ENCODE results near the gene ALX3.
A peak's percentile ranks its signal among the peaks of the same experiment; 100 is the strongest.

The ALX3 gene

DNA sequence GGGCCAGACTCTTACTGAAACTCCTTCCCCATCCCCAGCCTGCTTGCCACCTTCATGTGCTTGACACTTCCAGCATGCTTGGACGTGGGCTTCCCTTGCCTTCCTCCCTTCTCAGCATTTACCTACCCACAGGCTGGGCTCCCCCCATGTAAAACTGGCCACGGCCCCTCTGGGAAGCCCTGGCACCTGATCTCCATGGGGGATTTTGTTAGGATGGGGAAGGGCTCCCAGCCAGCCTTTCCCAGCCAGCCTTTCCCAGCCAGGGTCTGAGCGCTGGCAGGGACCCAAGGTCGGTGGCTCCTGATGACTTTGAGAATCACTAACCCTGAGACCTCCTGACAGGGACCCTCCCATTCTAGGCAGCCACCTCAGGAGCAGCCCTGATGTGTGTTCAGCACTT, 6.7 kb downstream of the ALX3 start:
- DNase-seq, result no peak

DNA sequence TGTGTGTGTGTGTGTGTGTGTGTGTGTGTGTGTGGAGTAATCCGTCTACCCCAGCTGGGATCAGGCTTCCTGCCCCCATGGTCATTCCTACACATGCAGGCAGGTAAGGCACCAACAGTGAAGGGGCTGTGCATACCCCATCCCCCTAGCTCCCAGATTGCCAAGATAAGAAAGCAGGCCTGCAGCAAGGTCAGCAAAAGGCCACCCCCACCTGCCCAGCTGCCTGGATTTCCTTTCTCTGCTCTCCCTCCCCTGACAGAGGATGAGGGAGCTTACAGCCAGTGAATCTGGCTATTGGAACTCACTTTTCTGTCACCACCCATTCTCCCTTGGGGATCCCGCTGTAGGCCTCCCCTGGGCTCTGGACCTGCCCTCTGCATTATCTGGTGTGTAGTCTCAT, 7.9 kb downstream of the ALX3 start:
- no peak for DNase-seq

DNA sequence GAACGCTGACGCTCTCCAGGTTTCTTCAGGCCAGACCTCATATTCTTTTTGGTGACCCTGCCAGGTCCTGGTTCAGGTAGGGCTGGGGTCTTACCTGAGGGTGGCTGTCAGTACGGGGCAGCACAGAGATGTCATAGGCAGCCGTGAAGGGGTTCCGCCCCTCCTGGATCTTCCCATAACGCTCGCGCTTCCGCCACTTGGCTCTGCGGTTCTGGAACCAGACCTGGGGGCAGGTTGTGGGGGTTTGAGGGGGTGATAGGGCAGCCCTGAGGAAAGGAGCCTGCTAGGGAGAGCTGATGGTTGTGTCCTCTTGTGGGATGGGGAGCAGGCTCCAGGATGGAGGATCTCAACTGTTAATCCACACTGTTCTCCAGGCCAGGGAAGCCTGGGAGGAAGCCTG, 9.1 kb downstream of the ALX3 start:
- no peak for DNase-seq

DNA sequence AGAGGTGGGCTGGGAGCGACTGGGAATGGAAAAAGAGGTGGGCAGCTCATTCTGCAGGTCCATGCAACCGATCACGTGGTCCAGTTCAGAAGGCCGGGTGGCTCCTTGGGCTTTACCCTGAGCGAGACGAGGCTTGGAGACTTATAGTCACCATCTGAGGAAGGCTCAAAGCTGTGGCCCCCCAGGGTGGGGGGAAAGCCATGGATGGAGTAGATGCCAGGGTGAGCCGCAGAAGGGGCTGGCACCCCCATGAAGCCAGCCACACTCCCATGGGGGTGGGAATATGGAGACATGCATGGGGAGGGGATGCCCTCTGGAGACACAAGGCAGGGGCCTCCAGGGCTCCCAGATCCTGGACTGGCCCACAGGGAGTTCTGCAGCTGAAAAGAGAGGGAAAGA, 9.8 kb downstream of the ALX3 start:
- DNase-seq, result no peak

DNA sequence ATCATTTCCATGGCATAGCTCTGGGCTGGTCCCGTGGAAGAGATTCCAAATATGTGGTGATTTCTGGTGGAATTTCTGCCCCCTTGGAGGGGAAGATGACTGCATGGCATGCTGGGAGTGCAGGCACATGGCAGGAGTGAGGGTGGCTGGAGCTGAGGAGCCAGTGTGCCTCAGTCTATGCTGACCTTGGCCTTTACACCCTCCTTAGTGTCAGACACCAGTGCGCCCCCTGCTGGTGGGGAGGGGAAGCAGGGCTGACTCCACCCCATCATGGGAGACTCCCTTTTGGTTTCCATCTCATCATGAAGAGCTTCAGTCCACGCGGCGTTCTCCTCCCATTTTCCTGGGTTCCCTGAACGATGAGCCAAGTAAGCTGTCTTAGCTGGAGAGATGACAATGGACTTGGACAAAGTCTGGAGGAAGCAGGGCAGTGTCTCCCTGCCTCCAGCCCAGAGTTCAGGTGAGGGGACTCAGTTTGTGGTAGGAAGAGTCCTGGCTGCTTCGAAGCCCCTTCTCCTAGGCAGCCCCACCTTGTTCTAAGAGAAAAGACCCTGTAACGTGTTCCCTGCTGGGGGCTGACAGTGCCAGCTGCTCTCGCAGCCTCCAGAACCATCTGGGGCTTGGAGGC, 10.3 kb downstream of the ALX3 start:
- no peak for DNase-seq

DNA sequence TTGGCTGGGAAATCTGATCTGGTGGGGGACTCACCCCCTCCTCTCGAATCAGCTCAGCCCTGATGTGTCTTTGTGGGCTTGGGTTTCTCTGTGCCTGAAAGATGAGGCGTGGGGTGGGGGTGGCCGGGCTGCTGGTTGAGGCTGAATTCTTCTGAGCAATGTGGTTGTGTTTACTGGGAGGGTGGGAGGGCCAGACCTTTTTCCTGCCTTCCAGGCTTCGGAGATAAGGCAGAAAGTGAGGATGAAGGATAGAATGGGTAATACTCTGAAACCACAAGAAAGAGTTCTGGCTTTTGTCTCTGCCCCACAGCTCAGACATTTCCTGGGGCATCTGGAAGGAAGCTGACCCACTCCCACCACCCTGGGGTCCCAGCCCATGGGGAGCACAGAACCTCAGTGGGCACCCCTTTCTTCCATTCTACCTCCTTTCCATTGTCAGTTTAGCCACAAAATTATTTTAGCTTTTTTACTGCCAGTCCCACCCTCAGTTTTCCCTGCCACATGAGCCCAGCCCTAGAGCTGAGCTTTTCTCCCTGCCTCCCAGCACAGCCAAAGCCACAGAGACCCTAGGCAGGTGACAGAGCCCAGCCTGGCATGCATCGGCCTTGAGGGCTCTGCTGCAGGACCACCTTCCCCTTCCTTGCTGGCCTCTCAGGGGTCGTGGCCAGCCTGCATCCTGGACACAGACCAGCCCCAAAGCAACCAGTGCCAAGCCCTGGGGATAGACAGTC, 11.2 kb downstream of the ALX3 start:
- no peak for DNase-seq

DNA sequence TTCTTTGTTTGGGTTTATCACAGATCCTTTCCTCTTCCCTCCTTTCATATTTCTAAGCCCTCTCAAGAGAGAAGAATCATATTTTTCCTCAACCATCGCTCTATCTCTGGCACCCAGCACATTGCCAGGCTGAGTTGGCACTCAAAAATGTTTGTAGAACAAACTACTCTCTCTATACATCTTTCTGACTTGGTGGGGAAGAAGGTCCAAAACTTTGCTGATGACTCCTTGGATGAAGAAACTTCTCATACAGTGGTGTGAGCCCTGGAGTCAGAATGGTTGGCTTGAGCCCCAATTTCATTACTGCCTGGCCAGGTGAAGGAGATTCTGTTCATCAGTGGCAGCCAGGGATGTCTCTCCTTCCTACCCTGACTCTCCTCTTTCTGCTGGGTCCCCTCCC, 11.9 kb downstream of the ALX3 start:
- DNase-seq, result no peak

DNA sequence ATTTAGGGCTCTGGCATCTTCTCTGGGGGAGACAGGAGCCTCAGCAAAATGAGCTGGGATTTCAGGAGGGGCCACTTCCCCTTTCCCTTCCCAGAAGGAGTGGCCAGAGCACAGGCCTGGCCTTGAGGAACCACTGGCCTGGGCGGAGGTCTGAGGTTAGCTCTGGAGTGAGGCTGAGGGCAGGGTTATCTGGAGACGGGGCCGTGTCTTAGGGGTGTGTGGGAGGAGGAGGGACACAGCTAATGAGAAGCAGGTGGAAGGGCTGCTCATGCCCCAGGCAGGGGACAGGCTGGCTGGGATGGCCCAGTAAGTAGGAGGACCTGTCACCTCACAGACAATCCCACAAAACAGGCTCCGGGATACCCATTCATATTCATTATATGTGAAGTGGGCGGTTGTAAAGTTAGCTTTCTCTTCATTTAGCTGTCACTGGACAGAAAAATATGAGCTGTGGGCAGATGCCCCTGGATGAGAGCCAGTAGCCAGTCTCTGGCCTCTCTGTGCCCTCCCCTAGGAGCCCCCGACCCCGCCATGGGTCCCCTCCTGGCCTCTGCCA, 12.4 kb downstream of the ALX3 start:
- DNase-seq, result no peak

DNA sequence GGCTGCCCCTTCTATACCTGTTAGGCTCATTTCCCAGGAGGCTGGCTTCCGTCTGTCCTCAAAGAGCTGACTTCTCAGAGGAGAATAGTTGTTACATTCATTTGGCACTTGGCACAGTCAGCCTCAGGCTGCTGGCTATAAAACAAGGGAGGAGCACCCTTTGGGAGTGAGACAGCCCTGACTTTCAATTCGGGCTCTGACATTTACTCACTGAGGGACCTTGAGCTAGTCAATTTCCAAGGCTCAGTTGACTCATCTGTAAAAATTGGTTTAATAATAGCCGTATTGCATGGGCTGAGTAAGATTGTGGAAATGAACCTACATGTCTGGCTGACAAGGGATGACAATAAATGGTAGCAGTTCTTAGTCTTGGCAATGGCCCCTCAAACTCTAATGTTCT, 13.7 kb downstream of the ALX3 start:
- DNase-seq, result no peak

DNA sequence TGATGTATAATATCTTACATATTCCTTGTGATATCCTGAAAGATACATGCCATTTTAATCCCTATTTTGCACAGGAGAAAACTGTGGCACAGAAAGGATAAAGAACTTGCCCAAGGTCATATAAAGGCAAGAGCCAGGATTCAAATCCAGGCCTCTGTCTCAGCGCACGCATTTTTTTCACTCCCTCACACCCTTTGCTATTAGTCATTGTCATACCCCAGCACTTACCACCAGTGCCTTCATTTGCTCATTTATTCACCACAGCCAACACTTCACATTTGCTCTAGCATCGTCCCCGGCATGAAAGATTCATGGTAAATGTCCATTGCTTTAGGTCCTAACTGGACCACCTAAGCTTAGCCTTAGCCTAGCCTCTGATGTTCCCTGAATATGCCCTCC, 14.2 kb downstream of the ALX3 start:
- DNase-seq, result no peak

DNA sequence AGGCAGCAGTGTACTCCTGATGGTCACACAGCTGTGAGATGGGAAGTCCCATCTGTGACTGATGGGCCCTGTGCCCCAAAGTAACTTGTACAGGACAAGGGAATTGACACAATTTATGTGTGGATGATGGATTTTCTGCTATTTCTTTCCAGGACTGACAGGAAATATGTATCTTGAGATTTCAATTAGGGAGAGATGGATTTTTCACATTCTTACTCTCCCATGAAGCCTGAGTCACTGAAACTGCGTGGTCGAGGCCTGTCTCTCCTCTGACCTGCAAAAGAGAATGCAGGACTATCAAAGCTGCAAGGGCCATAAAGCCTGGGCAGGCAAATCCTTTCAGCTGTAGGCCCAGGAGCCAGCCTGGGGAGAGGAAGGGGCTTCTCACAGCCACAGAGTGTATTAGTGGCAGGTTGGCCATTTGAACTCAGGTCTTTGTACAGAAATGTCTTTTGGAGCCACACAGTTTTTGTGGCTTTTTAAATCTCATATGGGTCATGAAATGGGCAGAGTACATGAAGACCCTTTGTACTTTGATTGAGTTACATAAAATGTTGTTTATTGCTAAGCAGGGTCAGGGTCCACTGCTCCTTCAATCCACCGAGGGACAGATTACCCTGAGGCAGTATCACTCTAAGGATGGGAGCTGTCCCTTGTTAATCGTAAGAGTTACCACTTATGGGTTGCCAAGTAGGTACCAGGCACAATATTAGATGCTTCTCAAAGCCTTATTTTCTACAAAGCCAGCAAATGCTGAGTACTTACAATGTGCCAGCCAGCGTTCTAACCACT, 14.8 kb downstream of the ALX3 start:
- no peak for DNase-seq

DNA sequence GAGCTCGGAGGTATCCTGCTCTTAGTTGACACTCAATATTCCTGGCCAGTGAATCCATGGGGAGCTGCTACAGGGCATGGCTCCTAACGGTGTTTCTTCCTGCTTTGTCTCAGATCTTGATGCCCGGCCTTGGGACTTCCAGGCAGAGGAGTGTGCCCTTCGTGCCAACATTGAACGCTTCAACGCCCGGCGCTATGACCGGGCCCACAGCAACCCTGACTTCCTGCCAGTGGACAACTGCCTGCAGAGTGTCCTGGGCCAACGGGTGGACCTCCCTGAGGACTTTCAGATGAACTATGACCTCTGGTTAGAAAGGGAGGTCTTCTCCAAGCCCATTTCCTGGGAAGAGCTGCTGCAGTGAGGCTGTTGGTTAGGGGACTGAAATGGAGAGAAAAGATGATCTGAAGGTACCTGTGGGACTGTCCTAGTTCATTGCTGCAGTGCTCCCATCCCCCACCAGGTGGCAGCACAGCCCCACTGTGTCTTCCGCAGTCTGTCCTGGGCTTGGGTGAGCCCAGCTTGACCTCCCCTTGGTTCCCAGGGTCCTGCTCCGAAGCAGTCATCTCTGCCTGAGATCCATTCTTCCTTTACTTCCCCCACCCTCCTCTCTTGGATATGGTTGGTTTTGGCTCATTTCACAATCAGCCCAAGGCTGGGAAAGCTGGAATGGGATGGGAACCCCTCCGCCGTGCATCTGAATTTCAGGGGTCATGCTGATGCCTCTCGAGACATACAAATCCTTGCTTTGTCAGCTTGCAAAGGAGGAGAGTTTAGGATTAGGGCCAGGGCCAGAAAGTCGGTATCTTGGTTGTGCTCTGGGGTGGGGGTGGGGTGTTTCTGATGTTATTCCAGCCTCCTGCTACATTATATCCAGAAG, 16.7 kb downstream of the ALX3 start:
- DNase-seq, result peak; percentile 25

DNA sequence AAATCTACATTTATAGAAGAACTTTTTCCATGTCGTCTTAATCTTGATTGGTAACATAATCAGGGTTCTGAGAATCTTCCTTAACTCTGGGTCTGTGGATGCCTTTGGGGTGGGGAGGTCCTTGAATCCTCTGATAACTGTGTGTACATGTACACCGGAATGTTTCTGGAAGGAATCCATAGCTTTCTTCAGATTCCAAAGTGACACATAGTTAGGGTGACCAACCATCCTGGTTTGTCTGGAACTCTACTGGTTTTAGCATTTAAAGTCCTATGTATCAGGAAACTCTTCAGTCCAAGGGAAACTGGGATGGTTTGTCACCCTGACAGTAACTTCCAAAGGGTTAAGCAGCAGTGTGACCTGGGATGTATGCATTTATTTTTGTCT, 19.2 kb downstream of the ALX3 start:
- DNase-seq, result no peak

DNA sequence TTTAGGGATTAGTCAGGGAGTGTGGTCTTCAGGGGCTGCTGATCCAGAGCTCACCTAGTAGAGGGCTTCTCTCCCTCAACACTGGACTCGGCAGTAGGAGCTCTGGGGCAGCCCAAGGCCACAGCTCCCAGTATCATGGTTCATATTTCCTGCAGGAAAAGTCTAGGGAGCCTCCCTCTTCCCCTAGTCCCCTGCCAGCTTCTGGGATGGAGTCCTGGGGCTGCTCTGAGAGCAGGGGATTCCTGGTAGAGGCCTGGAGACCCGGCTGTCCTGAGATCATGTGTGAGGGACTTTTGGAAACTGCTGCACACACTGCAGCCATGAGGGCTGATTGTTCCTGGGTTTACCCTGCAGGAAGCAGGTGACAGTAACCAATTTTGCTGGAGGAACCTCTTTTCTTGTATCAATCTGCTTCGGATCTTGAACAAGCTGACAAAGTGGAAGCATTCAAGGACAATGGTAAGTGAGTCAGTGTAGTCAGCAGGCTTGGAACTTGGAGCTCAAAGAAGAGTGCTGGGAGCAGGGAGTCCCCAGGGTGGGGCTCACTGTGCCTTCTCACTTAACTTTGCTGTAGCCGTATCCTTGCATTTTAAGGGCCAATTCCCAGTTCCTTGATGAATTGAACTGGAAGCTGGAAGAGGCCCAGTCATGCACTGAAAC, 19.7 kb downstream of the ALX3 start:
- DNase-seq, result no peak

DNA sequence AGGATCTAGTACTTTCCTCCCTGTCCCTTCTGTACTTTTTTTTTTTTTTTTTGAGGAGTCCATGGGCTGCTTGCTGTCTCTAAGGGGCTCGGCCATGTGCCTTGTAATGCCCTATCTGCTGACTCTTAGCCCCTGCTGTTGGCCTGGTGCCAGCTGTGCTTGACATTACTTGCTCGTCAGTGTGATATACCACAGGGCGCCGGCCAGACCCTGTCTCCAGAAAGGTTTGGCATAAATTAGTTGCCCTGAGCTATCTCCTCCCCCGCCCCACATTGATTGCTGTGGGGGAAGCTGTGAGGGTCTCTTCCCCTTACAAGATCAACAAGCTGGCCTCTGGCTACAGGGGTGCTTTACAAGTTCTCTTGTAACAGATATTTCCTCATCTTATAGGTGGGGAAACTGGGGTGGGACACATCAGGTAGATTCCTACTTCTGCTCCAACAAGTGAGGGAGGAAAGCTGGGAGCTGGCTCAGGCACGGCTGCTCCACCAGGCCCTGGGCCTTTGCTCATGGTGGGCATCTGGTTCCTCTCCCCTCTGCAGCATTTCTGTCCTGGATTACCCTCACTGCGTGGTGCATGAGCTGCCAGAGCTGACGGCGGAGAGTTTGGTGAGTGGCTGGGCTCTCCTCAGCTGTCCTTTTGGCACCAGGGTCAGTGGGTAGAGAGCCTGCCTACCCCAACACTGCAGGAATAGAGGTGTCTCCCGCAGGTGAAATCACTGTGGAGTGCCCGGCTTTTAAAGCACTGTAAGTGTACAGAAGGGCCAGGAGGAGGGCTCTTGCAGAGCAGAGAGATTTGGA, 20.5 kb downstream of the ALX3 start:
- no peak for DNase-seq

DNA sequence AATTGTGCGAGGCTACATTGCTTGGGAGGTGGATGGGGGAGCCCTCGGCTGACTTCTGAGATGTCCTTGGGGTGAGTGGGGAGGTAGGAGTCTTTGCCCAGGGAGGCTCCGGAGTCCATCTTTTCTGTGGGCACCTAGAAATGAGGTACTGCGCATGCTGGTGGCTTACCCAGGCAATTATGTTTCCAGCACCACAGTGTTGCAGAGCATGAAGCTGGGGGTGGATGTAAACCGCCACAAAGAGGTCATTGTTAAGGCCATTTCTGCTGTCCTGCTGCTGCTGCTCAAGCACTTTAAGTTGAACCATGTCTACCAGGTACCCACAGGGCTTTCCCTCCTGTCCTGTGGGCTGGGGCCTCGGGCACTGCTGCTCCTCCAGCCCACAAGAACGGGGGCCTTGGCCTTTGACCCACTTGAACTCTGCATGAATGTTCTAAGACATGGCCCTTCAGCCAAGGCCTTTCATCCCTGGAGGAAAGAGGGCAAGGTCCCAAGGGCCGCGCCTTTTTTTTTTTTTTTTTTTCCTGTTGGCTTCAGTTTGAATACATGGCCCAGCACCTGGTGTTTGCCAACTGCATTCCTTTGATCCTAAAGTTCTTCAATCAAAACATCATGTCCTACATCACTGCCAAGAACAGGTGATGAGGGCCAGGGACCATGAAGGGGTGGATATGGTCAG, 21.4 kb downstream of the ALX3 start:
- DNase-seq, result no peak

DNA sequence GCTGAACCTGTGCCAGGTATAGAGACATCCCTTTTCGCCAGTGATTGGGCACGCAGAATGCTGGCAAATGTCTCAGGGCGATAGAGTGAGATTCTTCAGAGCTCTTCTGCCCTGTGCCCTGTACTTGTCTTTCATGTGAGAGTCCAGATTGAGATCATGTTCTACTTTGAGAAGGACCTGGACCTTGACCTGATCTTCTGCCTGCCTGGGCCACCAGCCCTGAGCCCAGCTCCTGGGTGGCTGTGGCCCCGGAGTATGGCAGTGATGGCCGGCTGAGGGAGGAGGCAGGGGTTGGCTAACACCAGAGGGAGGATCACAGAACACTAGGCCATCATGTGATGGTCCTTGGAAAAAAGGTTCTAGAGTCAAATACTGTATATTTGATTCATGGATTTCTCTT, 22.2 kb downstream of the ALX3 start:
- DNase-seq, result no peak

DNA sequence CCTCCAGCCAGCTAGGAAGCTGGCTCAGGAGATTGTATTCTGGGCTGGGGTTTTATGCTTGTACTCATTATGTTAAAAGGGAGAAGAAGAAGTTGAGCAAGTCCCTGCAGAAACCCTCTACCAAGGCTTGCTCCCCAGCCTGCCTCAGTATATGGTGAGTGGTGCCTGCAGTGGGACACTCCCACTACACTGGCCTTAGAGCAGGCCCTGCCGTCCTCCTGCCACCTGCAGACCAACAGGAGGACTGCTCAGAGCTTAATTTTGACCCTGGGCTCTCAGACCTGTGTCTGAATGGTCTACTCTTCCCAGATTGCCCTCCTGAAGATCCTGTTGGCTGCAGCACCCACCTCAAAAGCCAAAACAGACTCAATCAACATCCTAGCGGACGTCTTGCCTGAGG, 23.0 kb downstream of the ALX3 start:
- DNase-seq, result no peak

DNA sequence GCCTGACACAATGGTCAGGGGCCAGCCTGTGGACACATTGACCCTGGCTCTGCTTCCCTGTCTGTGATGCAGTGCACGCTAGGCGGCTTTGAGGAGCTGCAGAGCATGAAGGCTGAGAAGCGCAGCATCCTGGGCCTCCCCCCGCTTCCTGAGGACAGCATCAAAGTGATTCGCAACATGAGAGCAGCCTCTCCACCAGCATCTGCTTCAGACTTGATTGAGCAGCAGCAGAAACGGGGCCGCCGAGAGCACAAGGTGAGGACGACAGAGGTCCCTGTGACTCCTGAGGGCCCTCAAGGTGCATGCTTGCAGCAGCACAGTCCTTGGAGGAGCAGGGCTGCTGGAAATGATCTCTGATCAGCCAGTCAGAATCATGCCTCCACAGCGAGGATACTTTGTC, 27.5 kb downstream of the ALX3 start:
- DNase-seq, result no peak

DNA sequence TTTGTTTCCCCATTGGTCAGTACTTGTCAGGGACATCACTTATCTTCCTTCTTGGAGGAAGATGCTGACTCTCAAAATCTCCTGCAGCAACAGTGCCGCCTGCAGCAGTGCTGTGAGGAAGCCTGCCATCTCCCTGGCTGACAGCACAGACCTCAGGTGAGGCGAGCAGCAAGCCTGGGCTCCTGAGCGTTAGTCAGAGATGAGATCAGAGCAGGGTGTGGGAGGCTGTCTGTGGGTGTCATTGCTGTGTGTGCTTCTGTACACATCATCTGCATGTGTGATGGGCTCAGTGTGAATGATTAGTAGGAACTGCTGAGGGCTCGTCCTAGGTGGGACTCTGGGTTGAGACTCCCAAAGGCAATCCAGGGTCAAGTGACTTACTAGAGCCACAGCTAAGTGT, 29.9 kb downstream of the ALX3 start:
- DNase-seq, result no peak

DNA sequence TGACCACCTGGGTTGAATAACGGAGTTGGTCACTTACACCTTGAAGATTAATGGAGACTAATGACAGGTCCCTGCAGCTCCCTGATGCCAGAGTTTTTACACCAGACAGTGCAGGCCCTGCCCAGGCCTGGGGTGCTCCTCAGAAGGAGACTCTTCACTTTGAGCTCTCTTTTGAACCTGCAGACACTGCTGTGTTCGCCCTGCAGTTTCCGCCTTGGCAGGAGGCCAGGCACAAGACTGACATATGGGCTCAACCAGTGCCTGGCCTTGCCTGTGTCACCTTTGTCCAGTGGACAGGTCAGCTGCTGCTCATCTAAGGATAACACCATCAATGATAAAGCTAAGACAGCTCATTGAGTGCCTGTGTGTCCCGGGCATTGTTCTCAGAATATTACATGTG, 30.8 kb downstream of the ALX3 start:
- DNase-seq, result no peak
